Right lobe of liver (tissue), 4 donors: ENCODE results near the gene UVRAG.

ENCODE experiments used
- CTCF ChIP-seq, 4 donors: fragments of 200-600 bp in 3 of 4; fragments of 450-650 bp in 1 of 4; IDR thresholded peaks; one replicate each; pipeline versions ENCODE4 v1.5.1 to v1.8.0; 2016 to 2022; ENCODE audit warnings: antibody characterized with exemption in 4 of 4, mild to moderate bottlenecking in 2 of 4
- POLR2A ChIP-seq: fragments of 450-650 bp; IDR thresholded peaks from one replicate; pipeline ENCODE4 v1.6.1; 2017; ENCODE audit warnings: antibody characterized with exemption, mild to moderate bottlenecking
- donor health status: DM: no; HTN: no; CAD: no.
- donor health status: DM: no; HTN: no; CAD: no.
- donor health status: DM: no; HTN: yes; CAD: no.

GRCh38 chr11:75905434-75905833 lies 90.4 kb downstream of the UVRAG start:
- no peak for TF ChIP-seq CTCF (IDR thresholded peaks at IDR 0.05)
- TF ChIP-seq POLR2A, result no peak
